Lower leg skin (tissue), 3 donors: Measurements from ENCODE around the gene GADL1.

Experiments used
- CTCF ChIP-seq, 3 donors: fragments of 450-650 bp; IDR thresholded peaks; one replicate each; pipeline ENCODE4 v1.5.1; 2016; ENCODE audit warnings: antibody characterized with exemption in 3 of 3, mild to moderate bottlenecking in 3 of 3, moderate library complexity in 2 of 3
- POLR2A ChIP-seq, 2 donors: fragments of 450-650 bp; IDR thresholded peaks; one replicate each; pipeline ENCODE4 v1.6.1; 2016 to 2017; ENCODE audit warnings: antibody characterized with exemption in 2 of 2, mild to moderate bottlenecking in 1 of 2, moderate library complexity in 1 of 2

GRCh38 chr3:30752491-30752890 is 142.0 kb downstream of the GADL1 start:
- TF ChIP-seq CTCF (IDR thresholded peaks at IDR 0.05) (no peak), POLR2A (IDR thresholded peaks at IDR 0.05) (no peak)
